ENCODE data around the gene DLX1. TPM values are rescaled to one million over a fixed set of nuclear protein-coding genes. Genes with fewer than 3 reads are reported as not detected.

The DLX1 gene
- polyA plus RNA-seq, 3 donors: 0.05 TPM; not detected in 2

GRCh38 chr2:172079838-172080640 is 5.3 kb upstream of the DLX1 start:
- peak; percentile 55 to 78 (median 64) for DNase-seq
- peak overlapping the region; percentile 1 to 75 (median 12) for H3K4me3 ChIP-seq (replicated peaks in 1 of 3; ENCODE audit: low read depth in 2 of 3, low read length in 3 of 3)
- 3% methylated on average over 30 of the region's 38 CpGs for whole genome bisulfite sequencing (ENCODE audit: insufficient coverage)
- peaks cover 4% of the 10 kb centered on the region for H4K20me1 ChIP-seq (ENCODE audit: insufficient read depth, low read length)
- Mint-ChIP-seq H3K4me1 (peaks cover 47% of the 10 kb centered on the region), H3K36me3 (peaks cover 8 to 13% of the 10 kb centered on the region in 2 donors), H3K9me3 (peaks cover 0 to 46% (median 27%) of the 10 kb centered on the region in 7 donors), H3K4me3 (peak overlapping the region; percentile 75 to 96), H3K27ac (peak overlapping the region in 6 of 7 donors; percentile 19 to 82 (median 47)), H3K27me3 (ENCODE audit: low read depth in 3 of 3) (peaks cover 73 to 84% (median 75%) of the 10 kb centered on the region in 3 donors)
- H3K27me3 ChIP-seq (ENCODE audit: control insufficient read depth in 2 of 2, insufficient read depth in 2 of 2, low read length in 2 of 2): peaks cover 56 to 85% of the 10 kb centered on the region in 2 donors
- intact Hi-C loops (cut with micrococcal nuclease): loop anchor here in 1 of 2 donors (2.0 kb wide), 1 partner anchor 15 kb away; no protein-coding TSS in a partner anchor
- H3K9me3 ChIP-seq (replicated peaks in 1 of 2; ENCODE audit: control insufficient read depth in 1 of 2, insufficient read depth in 1 of 2, low read length in 2 of 2): peaks cover 7 to 38% of the 10 kb centered on the region in 2 donors
- H3K9ac ChIP-seq (ENCODE audit: insufficient read depth, low read length, poor library complexity, severe bottlenecking): no peak overlapping the region
- H3K4me1 ChIP-seq (ENCODE audit: control insufficient read depth in 1 of 2, insufficient read depth in 2 of 2, low read length in 2 of 2): peaks cover 47 to 48% of the 10 kb centered on the region in 2 donors
- TF ChIP-seq CTCF (IDR thresholded peaks at IDR 0.05): no peak
- no peaks in the 10 kb centered on the region for H3K79me2 ChIP-seq (ENCODE audit: insufficient read depth, low read length)
- H3K27ac ChIP-seq (ENCODE audit: low read depth in 1 of 2, low read length in 2 of 2): no peak overlapping the region
- no peaks in the 10 kb centered on the region for H3K36me3 ChIP-seq (replicated peaks in 1 of 2; ENCODE audit: control insufficient read depth in 1 of 2, insufficient read depth in 2 of 2, low read length in 2 of 2)
- H3K4me2 ChIP-seq (replicated peaks; ENCODE audit: extremely low read depth, low read length, poor library complexity, severe bottlenecking): peak overlapping the region; percentile 79
- peak overlapping the region; percentile 67 for H2AFZ ChIP-seq (ENCODE audit: insufficient read depth, low read depth, low read length, poor library complexity, severe bottlenecking)

- 20% methylated on average over 21 of the region's 25 CpGs for WGBS (ENCODE audit: insufficient coverage)
- Mint-ChIP-seq H3K27ac (peak overlapping the region in 2 of 7 donors; percentile 40 to 82), H3K4me1 (peaks cover 53% of the 10 kb centered on the region), H3K27me3 (ENCODE audit: low read depth in 3 of 3) (peaks cover 79 to 86% (median 80%) of the 10 kb centered on the region in 3 donors), H3K9me3 (peaks cover 0 to 53% (median 33%) of the 10 kb centered on the region in 7 donors), H3K4me3 (peak overlapping the region; percentile 75 to 96), H3K36me3 (peaks cover 13 to 19% of the 10 kb centered on the region in 2 donors)
- Histone ChIP-seq H3K27ac (ENCODE audit: low read depth in 1 of 2, low read length in 2 of 2) (no peak overlapping the region), H3K79me2 (ENCODE audit: insufficient read depth, low read length) (no peaks in the 10 kb centered on the region), H3K36me3 (replicated peaks in 1 of 2; ENCODE audit: control insufficient read depth in 1 of 2, insufficient read depth in 2 of 2, low read length in 2 of 2) (no peaks in the 10 kb centered on the region), H3K4me1 (ENCODE audit: control insufficient read depth in 1 of 2, insufficient read depth in 2 of 2, low read length in 2 of 2) (peaks cover 53 to 55% of the 10 kb centered on the region in 2 donors), H4K20me1 (ENCODE audit: insufficient read depth, low read length) (peaks cover 10% of the 10 kb centered on the region), H3K9me3 (replicated peaks in 1 of 2; ENCODE audit: control insufficient read depth in 1 of 2, insufficient read depth in 1 of 2, low read length in 2 of 2) (peaks cover 9 to 41% of the 10 kb centered on the region in 2 donors), H2AFZ (ENCODE audit: insufficient read depth, low read depth, low read length, poor library complexity, severe bottlenecking) (peak overlapping the region; percentile 67), H3K9ac (ENCODE audit: insufficient read depth, low read length, poor library complexity, severe bottlenecking) (no peak overlapping the region), H3K4me2 (replicated peaks; ENCODE audit: extremely low read depth, low read length, poor library complexity, severe bottlenecking) (peak overlapping the region; percentile 79), H3K27me3 (ENCODE audit: control insufficient read depth in 2 of 2, insufficient read depth in 2 of 2, low read length in 2 of 2) (peaks cover 60 to 89% of the 10 kb centered on the region in 2 donors), H3K4me3 (replicated peaks in 1 of 3; ENCODE audit: low read depth in 2 of 3, low read length in 3 of 3) (peak overlapping the region in 1 of 3 experiments; percentile 75)
- TF ChIP-seq CTCF (IDR thresholded peaks at IDR 0.05): no peak
- DNase-seq: no peak
- intact Hi-C loops (cut with micrococcal nuclease): loop anchor here in 1 of 2 donors (2.0 kb wide), 1 partner anchor 14 kb away; no protein-coding TSS in a partner anchor
These were observed 4.6 kb upstream of the DLX1 start for GRCh38 chr2:172080641-172081220.
